HG03457 (cell line): Measurements from ENCODE around the gene F12.

Experiments used
- ATAC-seq: cut with Tn5 transposase; IDR thresholded peaks from one replicate; pipeline ENCODE4 v1.9.1; 2021; ENCODE audit warnings: moderate number of reproducible peaks; ENCODE audit not compliant: unreplicated experiment

Gene F12

DNA sequence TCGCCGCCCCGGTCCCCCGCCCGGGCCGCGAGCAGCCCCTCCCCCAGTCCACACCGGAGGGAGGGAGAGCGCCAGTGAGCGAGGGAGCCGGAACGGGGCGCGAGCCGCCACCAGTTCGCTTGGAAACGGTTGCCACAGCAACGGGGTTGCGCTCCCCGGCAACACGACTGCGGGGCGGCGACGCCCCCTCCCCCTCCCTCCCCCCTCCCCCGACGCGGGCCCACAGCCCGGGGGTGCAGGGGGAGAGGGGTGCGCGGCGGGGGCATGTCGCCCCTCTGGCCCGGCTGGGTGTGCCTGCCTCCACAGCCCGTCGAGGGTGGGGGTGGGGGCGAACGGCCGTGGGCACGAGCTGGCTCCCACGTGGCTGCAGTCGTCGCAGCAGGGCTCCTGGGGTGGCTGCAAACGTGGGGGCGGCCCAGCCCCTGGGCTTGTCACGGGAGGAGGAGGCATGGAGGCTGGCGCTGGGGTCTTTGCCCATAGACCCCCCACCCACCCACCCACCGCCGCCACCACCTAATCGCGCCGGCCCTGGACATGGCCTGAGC is 37.8 kb upstream of the F12 start:
- no peak for ATAC-seq

GRCh38 chr5:177446200-177447065 is 37.1 kb upstream of the F12 start, which contains the start of gene PRR7:
PRR7 (plus strand) TSS chr5:177446814; CDS start chr5:177455068, 8,254 bp downstream.
- no peak for ATAC-seq

DNA sequence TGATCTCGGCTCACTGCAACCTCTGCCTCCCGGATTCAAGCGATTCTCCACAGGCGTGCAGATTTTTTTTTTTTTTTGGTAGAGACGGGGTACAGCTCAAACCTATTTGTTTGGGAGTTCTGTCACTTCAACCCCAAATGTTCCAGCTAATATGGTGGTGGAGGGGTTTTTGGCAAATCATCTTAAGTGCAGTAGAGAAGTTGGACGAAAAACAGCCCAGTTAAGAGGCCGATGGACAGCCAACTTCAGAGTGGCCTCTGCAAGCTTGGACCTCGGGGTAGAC is 36.5 kb upstream of the F12 start:
- no peak for ATAC-seq

DNA sequence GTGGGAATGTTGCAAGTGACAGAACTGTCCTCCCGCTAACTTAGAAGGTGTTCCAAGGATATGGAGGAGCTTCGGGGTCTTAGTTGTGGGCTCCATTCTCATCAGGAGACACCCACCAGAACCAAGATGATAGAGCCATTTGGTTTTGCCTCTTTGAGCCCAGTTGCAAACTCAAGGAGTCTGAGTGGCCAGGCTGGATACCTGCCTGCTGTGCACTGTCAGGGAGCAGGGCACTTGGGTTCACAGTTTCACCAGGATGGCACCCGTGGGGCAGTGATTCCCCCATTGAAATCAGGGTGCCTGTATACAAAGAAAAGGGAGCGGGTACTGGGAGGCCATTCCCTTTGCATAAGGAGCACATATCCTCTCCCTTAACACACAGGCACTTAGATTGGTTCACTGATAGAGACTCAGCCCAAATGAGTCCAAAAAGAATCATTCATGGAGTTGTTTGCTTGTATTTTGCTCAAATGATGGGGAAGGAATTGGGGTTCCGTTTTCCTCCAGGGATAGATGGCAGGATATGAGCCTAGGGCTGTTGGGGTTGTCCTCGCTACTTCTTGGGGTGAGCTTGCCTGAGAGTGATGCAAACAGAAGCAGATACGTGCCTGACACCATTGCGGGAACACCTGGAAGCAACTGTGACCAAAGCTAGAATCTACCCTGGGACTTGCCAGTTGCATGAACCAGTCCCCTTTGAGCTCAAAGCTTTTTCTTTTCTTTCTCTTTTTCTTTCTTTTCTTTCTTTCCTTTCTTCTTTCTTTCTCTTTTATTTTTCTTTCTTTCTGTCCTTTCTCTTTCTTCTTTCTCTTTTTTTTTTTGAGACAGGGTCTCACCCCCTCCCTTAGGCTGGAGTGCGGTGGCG is 35.9 kb upstream of the F12 start:
- no peak for ATAC-seq

DNA sequence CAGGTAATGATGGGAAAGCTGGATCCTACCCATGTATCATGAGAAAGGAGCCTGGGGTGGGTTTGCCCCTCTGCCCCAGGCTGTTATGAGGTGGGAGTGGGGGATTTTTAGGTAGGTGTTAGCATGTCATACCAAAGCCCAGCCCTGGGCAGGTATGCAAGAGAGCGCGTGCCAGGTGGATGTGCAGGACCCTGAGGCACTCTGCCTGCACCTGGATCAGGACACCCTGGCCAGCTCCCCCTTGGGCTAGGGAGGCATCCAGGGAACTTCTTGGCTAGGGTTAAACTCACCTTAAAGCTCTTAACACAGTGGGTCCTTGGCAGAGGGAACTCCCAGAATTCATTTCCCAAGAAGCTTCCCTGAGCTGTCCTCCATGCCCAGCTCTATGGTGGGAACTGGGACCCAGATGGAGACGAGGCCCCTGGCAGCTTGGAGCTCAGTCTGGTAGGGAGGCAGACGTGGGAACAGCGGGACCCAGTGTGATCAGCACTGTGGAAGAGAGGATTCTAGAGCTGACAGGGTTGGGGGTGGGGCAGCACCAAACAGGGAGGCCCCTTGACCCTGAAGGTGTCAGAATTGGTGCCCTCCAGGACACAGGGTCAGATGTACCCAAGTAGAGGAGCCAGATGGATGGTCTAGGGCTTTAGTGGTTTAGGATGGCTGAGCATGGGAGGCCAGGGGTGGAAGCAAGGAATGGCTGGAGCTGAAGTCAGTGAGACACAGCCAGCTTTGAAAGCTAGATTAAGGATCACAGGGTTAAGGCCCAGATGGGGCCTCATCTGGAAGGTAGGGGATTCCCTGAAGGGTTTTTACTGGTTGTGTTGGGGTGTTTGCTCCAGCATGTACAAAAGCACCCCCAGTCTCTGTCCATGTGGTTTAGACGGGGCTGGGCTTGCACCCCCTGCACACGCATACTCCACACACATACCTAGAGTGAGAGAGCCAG is 35.0 kb upstream of the F12 start:
- ATAC-seq, result no peak

DNA sequence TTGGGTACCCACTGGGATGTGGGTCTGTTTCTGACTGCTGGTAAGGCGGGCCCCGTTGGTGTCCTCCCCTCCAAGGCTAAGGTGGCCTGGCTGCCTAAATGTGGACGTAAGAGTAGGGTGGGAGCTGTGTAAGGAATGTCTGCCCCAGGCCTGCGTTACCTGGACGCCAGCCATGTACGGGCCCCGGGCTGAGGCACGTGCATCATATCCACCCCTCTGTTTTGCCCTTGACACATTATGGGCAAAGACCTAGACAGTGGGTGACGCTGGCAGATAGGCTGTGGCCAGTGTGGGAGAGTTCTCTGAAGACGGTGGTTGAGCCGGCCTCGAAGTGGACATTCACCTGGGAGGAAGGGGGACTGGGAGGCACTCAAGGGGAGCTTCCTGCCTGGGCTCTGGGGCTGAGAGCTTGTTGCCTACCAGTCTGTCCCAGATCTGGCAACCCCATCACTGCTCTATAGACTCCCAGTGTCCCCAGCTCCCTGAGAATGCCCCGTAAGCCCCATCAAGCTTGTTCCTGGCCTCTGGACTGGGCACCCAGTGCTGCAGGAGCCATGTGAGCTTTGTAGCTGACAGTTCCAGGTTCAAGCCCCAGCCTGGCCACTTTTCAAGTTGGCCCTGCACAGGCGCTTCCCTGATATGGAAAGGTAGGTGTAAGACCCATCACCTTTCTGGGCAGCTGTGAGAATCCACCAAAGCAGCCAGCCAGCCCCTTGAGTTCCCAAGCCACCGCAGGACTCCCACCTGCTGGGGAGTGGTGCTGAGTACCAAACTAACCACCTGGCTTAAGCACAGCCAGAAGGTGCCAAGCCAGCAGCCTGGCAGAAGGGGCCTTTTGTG is 34.0 kb upstream of the F12 start:
- ATAC-seq, result no peak

DNA sequence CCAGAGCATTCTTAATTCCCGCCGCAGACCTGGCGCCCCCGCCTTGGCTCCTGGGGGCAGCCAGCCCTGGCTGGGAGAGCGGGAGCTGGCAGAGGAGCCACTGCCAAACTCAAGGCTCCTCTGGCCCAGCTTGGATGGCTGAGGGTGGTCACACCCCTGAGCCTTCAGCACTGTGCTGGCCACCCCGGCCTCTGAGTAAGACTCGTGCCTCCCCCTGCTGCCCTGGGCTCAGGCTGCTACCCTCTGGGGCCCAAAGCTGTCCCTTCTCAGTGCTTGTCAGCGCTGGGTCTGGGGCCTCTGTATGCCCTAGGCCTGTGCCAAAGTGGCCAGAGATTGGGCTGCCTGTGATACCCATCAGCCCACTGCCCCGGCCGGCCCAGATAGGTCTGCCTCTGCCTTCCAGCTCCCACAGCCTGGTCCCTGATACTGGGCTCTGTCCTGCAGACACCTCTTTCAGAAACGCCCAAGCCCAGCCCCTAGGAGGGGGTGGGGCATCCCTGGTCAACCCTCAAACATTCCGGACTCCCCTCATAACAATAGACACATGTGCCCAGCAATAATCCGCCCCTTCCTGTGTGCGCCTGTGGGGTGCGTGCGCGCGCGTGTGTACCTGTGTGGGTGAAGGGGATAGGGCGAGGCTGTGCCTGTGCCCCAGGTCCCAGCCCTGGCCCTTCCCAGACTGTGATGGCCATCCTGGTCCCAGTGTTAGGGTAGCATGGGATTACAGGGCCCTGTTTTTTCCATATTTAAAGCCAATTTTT is 32.9 kb upstream of the F12 start:
- no peak for ATAC-seq

DNA sequence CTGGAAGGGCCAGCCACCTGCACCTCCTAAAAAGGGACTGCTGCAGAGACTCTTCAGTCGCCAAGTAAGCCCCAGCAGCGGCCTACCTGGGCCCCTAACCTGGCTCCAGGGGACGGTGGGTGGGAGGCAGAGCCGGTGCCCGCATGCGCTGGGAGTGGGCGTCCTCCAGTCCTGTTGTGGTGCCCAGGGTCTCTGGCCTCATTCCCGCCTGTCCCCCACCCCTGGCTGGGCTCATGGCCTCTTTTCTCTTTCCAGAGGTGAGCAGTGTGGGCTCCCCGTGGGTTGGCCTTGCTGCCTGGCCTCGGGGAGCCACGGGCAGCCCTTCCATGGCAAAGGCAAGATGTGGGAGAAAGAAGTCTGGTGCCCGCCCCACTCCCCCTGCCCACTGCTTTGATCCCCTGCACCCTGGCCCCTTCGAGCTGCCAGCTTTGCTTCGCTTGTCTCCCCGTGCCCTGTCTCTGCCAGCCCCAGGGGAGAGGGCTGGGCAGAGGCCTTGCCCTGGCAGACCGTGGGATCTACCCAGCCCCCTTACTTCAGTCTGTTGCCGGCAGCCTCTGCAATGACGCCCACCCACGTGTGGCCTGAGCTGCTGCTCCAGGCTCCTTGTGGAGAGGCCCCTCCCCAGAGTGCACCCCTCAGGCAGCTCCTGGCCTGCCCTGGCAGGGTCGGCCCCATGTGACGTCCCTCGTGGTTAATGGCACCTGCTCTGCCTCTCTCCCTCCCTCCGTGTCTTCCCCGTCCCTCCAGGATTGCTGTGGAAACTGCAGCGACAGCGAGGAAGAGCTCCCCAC is 31.8 kb upstream of the F12 start:
- ATAC-seq, result no peak

- ATAC-seq, result no peak
Observed at GRCh38 chr5:177440211-177440989, 31.0 kb upstream of the F12 start.

DNA sequence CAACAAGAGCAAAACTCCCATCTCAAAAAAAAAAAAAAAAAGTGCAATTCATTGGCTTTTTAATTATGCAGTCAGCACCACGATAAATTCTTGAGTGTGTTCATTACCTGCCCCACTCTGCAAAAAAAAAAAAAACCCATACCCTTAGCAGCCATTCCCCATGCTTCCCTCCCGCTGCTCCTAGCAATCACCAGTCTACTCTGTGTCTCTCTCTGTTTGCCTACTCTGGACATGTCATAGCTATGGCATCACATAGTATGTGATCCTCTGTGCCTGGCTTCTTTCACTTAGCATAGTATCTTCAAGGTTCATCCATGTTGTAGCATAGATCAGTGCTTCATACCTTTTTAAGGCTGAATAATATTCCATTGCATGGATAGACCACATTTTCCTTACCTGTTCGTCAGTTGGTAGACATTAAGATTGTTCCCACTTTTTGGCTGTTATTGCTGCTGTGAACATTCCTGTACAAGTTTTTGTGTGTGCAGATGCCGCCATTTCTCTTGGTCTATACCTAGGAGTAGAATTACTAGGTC is 30.2 kb upstream of the F12 start:
- no peak for ATAC-seq

DNA sequence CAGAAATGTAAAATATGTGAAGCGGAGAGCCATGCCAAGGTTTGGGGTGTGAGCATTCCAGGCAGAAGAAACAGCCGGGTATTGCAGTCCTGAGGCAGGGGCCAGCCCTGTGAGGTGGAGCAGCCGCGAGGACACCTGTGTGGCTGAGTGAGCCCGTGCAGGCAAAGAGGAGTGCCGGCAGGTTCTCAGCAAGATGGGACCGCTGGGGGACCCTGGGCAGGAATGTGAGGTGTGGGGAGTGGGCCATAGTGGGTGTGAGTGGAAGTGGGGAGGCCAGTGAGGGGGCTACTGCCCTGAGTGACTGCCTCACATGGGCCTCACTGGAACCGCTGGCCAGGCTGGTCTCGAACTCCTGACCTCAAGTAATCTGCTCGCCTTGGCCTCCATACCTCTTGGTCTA is 29.1 kb upstream of the F12 start:
- no peak for ATAC-seq

DNA sequence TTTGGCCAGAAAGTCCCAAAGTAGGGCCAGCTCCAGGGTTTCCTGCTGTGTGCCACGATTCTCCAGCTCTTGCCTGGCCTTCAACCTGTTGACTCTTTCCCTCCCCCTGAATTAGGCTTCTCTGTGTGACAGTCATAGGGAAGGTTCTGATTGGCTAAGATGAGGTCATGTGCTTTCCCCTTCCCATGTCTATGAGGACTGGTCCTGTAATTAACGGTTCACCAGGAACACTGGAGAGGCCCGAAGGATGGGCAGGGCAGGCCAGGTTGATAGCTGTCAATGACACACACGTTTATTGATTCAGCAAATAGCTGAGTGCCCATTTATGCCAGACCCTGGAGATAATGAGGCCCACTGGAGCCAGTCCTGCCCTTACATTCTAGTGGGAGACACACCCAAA is 28.3 kb upstream of the F12 start:
- no peak for ATAC-seq

GRCh38 chr5:177435847-177436536 is 26.6 kb upstream of the F12 start:
- ATAC-seq, result no peak

- no peak for ATAC-seq
Observed at GRCh38 chr5:177434942-177435738, 25.8 kb upstream of the F12 start.

DNA sequence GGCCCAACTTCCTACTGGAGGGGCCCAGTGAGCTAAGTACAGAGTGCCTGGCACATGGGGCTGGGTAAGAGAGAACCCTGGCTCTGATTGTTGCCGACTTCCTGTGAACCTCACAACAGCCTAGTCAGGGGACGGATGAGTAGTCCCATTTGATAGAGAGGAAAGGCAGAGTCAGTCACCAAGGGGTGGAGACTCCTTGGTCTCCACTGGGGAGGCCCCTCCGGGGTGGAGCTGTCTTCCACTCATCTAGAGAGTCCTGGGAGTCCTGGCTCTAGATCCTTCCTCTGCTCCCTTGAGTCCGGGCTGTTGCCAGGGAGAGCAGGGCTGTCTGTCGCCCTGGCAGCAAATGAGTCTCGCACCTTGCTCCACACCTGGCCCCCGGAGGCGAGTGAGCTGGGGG is 25.1 kb upstream of the F12 start:
- ATAC-seq, result no peak

DNA sequence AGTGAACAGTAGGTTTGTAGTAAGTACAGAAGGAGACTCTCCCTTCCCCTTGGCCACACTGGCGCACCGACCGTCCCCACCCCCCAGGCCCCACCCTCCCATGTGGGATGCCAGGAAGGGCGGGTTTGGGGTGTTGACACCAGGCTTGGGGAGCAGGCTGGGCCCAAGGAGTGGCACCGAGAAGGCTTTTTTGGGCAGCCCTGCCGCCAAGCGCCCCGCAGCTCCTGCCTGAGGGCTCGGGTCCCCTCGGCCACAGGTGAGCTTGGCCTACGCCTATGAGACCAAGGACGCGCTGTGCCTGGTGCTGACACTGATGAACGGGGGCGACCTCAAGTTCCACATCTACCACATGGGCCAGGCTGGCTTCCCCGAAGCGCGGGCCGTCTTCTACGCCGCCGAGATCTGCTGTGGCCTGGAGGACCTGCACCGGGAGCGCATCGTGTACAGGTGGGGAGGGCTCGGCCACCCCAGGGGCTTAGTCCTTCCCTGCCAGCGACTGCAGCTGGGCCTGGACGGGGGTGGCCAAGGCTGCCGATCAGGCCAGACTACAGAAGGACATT is 24.4 kb upstream of the F12 start:
- ATAC-seq, result no peak
